COLO668 (cell line): ENCODE results near the gene RFLNA.
"Not testable (repeated sequence)": the region's sequence is repeated elsewhere in the genome, so short reads cannot be mapped to it uniquely, and the experiment has no call there.

Source experiments
- DNase-seq: peaks from one replicate; lab custom pipeline; 2025; ENCODE audit not compliant: unreplicated experiment; lab: John Stamatoyannopoulos, UW

RFLNA gene

DNA sequence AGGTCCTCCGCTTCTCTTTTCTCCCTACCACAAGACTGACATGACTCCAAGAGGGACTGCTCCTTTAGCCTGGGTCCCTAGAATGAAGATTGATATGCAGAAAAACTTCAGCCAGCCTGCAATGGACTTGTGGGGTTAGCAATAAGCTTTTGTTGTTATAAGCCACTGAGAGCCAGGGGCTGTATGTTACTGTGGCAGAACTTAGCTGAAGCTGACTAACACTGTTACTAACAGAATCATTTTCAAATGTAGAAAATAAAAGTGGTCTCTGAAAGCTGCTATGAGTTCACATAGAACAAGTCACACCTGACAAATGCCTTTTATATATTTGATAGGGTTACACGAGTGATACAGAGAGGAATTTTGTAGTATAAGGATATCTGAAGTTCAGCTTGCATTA is 13.6 kb upstream of the RFLNA start:
- no peak for DNase-seq

DNA sequence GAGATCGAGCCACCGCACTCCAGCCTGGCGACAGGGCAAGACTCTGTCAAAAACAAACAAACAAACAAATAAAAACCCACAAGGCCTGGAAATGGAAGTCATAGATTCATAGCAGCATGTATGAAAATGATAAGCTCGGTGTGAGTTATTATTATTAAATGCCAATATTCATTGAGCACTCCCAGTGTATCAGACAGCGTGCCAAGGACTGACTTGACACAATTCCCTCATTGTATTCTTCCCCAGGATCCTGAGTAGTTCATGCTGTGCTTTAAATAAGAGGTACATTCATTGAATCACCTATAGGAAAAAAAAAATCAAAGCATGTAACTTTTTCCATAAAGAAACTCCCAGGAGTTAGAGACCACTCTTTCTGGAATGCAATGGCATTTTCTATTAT is 12.6 kb upstream of the RFLNA start:
- DNase-seq: no peak

DNA sequence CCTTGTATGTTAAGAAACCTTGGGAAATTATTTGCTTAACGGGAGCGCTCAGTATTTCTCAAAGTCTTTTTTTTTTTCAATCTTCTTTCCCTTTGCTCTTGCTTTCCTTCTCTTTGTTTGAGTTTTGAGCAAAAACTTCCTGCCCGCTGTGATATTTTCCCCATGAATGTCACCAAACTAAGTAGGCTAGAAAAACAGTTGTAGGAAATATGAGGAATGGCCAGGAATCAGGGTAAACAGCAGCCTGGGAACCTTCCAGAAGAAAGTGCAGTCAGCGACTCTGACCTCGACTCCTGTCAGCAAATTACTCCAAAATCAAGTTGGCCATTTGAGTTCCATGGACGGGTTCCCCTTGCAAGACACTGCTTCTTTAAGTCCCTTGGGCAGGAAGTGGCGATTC is 11.6 kb upstream of the RFLNA start:
- DNase-seq: no peak

DNA sequence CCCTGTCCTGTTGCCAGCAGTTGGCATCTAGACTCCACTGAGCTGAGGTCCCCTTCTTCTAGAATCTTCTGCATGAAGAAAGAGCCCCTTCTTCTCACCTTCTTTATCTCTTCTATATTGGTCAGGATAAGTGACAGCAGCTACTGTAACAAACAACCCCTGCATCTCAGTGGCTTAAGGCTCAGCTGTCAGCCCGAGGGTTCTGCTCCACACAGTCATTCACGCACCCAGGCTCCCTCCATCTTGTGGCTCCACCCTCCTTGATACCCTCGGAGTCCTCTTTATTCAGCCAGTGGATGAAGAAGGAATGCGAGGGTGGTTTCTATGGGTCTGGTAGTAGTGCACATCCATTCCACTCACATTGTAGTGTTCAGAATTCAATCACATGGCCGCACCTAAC is 10.5 kb upstream of the RFLNA start:
- no peak for DNase-seq

DNA sequence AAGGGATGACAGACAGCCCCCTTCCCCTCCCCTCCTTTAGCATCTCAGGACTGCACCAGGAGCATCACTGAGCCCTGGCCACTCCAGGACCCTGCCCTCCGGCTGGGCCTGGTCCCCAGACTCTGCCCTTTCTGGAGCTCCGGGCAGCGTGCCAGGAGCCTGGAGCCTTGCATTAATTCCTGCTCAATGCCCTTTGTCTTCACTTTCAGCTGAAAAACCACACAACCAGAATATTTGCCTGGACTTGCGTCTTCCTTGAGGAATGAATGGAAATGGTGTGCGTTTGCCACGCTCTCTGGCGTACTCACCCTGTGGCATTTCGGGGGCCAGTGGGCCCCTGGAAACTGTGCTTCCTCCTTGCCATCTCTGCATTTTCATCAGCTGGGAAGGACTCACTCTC is 8.5 kb upstream of the RFLNA start:
- DNase-seq: peak; percentile 81

DNA sequence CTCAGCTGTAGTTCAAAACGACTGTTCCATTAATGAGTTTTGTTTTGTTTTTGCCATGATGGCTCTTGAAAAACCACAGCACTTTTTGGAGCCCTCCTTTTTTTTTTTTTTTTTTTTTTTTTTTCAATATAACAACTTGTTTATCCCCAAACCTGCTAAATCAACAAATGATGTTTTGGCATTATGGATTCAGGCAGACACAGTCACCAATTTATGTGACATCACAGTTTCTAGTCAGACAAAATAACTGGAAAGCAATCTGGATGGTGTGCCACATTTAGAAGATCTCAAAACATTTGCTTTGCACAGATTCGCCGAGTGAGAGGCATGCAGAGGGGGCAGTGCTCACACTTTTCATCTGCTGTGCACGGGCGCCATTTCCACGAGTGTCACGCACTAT is 7.9 kb upstream of the RFLNA start:
- no peak for DNase-seq

DNA sequence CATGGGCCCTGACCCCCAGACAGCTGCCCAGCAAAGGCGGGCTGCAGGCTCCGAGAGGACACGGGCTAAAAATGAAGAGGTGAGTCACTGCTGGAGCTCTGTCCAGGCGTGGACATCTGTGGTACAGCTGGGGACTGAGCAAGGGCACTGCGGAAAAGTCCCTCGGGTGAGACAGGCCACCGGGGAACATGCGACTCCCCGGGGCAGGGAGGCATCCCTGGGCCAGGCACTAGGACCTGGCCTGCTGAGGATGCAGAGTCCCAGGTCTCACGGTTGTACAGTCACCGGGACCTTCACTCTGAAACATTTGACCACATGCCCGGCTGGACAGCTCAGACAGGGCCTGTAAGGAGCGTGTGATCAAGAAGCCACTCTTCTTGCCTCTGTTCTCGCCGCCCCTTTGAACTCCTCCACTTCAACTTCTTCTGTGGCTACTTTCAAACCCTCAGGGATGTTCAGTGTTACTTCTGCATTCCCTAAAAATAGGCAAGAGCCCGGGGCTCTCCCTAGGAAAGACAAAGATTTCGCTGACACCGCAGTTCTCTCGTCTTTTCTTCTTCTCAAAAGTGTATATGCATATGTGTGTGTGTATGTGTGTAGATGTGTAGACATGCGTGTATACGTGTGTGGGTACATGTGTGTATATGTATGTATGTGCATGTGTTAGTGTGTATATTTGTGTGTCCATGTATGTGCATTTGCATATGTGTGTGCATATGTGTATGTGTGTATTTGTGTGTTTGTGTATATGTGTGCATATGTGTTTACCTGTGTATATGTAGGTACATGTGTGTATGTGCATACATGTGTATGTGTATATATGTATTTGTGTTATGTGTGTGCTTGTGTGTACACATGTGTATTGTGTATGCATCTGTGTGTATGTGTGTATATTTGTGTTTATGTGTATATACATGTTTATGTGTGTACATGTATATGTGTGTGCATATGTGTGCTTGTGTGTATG is 5.0 kb upstream of the RFLNA start:
- no peak for DNase-seq

DNA sequence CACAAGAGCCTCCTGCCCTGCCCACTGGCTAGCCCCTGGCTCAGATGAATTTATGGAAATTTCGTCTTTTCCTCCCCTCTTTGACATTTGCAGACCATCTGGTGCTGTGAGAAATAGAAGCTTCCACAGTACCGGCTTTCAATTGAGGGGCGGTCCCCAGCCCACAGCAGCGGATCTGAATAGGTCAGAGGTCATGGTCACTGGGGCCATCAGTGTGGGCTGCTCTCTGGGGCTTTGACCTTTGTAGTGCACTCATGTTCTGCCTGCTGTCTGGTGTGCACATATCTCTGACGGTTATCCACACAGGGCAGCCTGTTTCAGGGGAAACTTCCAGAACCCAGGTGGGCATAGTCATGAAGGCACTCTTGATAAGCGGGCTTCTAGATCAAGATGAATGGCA is 2.5 kb upstream of the RFLNA start:
- DNase-seq: no peak

DNA sequence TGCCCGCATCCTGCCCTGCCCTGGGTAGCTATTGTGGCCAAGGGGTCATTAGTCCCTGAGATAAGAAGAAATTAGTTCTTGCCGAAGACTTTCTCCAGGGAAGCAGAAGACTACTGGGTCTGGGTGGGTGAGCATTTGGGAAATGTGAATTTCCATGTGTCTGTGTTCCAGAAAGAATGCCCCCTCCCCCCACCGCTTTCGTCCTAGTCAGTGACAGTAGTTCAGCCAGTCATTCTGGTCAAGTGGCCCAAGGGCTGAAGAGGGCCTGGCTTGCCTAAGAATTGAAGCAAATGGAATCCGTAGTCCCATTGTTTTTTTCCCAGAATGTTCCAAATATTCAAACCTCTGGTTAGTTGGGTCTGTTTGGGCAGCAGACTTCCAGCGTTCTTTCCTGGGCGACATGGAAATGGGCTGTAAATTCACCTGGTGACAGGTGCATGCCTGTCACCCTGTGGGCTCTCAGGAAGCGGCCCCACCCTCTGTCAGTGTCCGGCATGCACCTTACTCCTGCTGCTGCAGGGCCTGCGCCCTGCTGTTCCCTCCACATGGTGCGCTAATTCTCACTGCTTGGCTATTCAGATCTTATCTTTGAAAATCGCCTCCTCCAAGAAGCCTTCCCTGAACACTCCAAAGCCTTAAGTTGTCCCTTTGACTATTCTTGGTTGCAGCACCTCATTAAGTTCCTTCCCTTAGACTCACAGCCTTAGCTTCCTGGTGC is 1.4 kb upstream of the RFLNA start:
- DNase-seq: peak; percentile 42

DNA sequence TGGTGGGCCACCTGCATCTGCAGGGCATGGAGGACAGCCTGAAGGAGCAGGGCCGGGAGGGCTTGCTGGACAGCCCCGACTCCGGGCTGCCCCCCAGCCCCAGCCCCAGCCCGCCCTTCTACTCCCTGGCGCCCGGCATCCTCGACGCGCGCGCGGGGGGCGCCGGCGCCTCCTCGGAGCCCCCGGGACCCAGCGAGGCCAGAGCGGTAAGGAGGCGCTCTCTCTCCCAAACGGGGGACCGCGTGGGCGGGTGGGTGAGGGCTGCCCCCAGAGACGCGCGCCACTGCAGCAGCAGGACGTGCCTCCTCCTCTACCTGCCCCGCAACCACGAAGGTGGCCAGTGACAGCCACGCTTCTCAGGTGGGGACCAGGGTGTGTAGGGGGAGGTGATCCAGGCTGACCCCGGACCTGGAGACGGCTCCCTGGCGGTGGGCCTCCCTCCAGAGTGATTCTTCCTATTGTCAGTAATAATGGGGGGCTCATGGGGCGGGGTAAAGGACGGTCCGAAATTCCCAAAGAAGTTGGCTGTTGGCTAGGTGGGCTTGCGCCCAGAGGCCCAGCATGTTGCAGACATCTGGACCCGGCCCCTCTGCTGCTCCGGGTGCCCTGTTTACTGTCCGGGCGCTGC is 652 bp downstream of the RFLNA start:
- DNase-seq: no peak

DNA sequence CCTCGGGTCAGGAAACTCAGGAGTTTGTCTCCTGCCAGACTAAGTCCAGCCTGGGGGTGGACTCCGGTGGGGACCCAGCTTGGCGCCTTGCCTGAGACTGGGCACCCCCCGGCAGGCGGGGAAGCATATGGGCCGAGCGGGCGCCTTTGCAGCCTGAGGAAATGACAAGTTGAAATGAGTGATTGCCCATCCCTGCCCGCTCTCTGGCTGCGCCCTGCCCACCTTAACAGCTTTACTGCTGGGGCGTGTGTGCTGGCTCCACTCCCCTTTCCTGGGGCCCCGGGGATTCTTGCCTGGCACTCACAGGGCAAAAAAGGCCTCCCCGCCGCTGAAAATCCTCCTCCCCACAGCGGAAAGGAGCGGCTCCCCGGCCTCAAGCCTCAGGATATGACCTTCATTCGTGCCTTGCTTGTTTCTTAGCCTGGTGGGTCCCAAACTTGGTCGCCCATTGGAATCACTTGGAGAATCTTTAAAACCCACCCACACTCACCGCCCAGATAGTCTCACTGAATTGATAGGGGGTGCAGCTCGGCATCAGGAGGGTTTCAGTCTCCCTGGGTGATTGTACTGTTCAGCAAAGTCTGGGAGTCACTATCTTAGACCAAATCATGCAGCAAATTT is 1.5 kb downstream of the RFLNA start:
- DNase-seq: no peak

DNA sequence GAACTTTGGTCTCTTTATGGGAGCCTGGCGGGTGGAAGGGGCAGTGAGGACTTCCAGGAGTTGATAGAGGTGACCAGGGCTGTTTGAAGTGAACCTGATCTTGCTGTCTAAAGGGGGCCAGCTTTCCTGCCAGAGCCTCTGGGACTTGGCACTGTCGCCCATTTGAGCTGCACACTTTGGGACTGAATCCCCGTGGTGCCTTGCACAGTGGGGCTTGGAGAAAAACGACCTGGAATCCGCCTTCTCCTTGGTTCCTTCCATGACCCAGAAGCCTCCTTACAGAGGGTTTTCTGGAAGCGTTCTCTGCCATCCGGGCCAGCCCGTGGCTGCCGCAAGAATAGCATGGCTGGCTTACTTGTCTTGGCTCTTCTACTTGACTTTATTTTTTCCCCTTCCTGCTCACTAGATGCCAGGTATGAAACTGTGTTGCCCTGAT is 2.0 kb downstream of the RFLNA start:
- no peak for DNase-seq

DNA sequence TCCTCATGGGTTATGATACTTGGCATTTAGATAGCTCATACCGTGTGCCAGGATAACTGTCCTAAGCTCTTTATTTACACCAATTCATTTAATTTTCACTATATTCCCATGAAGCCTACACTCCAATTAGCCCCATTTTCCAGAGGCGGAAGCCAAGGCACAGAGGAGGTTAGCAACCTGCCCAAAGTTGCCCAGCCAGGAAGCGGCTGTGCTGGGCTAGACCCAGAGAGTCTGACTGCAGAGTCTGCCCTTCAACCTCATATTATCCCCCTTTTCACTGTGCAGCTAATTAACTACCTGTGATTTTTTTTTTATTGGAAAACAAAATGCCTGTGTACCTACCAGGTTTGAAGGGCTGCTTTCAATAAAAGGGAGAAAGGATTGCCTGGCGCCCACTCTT is 2.5 kb downstream of the RFLNA start:
- DNase-seq: no peak

DNA sequence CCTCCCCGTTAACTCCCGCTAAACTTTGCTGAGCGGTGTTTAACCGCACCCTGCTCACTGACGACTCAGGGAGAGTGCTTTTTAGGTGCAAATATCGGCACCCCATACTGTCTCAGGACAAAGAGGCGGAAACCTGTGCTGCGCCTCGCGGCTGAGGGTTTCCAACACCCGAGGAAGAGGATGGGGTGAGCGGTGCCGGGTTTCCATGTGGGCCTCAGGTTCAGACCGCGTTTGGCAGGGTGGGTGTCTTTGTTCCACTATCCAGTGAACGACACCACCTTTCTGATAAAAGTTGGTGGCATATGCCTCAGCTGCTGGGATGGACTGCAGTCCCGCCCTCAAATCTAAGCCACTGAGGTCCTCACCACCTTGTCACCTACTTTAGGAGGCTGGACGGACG is 3.0 kb downstream of the RFLNA start:
- DNase-seq: no peak

DNA sequence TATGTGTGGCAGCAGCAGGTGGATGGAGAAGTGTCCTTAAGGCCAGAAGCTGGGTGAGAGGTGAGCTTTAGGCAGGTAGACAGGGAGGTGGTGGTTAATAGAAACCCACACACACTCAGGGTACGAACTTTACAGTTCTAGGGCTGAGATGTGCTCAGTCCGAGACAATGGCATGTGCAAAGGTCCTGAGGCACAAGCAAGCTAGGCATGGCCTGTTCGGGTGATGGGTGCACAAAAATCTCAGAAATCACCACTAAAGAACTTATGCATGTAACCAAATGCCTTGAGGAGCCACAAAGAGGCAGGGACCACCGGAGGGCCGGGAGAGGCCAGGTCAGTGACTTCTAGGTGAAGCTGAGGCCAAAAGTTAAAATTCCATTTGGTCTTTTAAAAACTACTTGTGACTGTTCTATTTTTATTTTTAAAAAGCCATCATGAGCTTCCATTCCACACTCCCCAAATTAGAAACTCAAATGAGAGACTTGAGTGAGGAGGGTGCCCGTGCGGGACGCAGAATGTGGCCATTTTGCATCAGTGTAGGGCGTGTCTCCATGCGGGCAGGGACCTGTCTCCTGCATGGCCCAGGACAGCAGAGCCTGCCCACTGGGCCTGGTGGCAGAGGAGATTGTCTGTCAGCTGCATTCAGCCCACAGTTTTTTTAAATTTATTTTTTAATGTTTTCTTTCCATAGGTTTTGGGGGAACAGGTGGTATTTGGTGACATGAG is 4.0 kb downstream of the RFLNA start:
- DNase-seq: no peak

DNA sequence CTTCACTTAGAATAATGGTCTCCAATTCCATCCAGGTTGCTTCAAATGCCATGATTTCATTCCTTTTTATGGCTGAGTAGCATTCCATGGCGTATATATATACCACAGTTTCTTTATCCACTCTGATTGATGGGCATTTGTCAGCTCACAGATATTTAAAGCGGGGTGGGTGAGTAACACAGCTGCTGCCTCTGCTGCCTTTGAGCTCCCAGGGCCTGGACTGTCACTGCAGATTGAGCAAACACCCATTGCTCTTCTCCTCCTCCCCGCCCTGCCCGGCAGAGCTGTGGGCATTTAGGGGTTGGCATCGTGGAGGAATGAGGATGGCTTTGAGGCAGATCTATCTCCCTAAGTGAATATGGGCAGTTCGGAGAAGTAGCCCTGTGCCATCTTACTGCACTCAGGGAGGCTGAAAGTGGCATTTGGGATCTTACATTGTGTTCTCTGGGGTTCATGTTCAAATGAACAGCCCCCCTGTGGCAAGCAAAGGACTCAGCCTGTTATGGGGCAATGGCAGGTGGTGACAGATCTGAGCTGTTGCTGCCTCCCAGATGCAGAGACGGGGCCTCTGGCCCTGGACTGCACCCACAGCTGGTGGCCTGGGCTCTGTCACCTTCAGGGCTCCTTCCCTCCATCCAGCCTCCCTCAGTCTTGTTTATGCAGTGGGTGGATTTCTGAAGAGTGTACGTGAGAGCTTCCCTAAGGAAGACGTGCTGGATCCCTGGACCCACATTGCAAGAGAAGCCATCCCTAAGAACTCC is 4.9 kb downstream of the RFLNA start:
- DNase-seq: no peak

DNA sequence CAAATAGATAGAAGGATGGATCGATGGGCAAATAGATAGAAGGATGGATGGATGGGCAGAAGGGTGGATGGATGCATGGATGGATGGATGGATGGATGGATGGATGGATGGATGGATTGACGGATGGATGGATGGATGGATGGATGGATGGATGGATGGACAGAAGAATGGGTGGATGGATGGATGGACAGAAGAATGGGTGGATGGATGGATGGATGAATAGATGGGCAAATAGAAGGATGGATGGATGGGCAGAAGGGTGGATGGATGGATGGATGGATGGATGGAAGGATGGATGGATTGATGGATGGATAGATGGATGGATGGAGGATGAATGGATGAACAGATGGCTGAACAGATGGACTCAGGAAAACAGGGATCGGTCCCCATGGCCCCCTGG is 5.8 kb downstream of the RFLNA start:
- DNase-seq: not testable (repeated sequence)

DNA sequence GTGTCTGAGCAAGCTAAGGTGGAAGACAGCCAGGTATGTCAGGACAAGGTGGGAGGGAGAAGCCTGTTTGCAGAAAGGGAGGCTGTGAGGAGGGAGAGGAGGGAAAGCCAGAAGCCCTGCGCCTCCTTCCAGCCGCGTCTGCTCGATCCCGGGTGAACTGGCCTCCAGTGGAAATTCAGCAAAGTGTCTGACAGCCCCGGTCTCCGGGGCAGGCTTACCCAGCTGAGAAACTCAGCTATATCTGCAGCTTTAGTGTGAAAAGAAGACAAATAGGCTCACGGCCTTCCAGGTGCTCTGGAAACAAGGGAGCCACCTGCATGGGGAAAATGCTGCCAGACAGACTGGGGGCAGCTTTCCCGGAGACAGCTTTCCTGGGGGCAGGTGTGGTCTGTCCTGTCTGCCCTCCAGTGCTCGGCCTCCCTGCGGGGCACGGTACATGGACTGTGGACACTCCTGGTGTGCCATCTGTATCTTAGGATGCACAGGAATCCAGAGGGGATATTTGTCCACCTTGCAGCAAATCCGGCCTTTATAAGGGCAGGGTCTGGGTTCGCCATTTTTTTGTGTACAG is 6.3 kb downstream of the RFLNA start:
- DNase-seq: no peak

DNA sequence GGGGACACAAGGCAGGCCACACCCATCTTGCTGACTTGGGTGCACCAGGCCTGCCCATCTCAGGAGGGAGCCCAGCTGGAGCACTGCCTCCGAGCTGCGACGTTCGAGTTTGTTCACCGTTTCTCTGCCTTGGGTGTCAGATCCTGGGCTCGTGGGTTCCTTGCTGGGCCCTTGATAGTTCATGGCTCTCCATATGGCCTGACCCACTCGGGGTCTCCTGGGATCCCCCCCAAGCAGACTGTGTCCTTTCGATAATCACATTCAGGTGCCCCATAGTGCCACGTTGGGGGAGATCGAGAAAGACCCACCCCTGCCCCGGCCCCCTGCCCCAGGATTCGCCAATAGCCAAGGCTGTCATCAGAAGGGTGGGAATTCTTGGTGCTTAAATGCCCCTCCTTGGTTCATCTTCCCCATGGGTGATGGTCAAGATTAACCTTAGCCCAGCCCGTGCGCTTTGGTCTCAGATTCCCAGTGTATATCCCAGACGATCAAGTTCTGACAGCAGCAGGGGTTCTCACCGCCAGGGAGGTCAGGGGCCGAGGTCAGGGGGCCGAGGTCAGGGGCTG is 7.4 kb downstream of the RFLNA start:
- no peak for DNase-seq
